VCaP (cell line): ENCODE results near the gene POU2F3.

Source experiments
- H3K27ac ChIP-seq: fragments of 450-650 bp; 2 replicates; pipeline ENCODE4 v1.5.1; 2017
- CTCF ChIP-seq: fragments of 450-650 bp; conservative IDR thresholded peaks from 2 replicates; pipeline ENCODE4 v1.5.1; 2017; ENCODE audit warnings: mild to moderate bottlenecking, moderate library complexity

POU2F3 gene

GRCh38 chr11:120235024-120235628 is 4.8 kb upstream of the POU2F3 start:
- H3K27ac ChIP-seq: no peak overlapping the region
- peak; percentile 97 for TF ChIP-seq CTCF

- H3K27ac ChIP-seq: no peak overlapping the region
- TF ChIP-seq CTCF: no peak
Observed at GRCh38 chr11:120236169-120237107, 3.5 kb upstream of the POU2F3 start.

- no peak overlapping the region for H3K27ac ChIP-seq
- no peak for TF ChIP-seq CTCF
Observed at GRCh38 chr11:120238968-120239620, 846 bp upstream of the POU2F3 start.

- no peak overlapping the region for H3K27ac ChIP-seq
- no peak for TF ChIP-seq CTCF
Observed at GRCh38 chr11:120240866-120241265, 926 bp downstream of the POU2F3 start.

GRCh38 chr11:120241277-120241676 is 1.3 kb downstream of the POU2F3 start:
- TF ChIP-seq CTCF: no peak

GRCh38 chr11:120243221-120243620 is 3.3 kb downstream of the POU2F3 start:
- H3K27ac ChIP-seq: no peak overlapping the region
- TF ChIP-seq CTCF: no peak

More at GRCh38 chr11:120241277-120241676, 1.3 kb downstream of the POU2F3 start:
- no peak overlapping the region for H3K27ac ChIP-seq
